ENCODE measurements around the gene OR6B3.

DNA sequence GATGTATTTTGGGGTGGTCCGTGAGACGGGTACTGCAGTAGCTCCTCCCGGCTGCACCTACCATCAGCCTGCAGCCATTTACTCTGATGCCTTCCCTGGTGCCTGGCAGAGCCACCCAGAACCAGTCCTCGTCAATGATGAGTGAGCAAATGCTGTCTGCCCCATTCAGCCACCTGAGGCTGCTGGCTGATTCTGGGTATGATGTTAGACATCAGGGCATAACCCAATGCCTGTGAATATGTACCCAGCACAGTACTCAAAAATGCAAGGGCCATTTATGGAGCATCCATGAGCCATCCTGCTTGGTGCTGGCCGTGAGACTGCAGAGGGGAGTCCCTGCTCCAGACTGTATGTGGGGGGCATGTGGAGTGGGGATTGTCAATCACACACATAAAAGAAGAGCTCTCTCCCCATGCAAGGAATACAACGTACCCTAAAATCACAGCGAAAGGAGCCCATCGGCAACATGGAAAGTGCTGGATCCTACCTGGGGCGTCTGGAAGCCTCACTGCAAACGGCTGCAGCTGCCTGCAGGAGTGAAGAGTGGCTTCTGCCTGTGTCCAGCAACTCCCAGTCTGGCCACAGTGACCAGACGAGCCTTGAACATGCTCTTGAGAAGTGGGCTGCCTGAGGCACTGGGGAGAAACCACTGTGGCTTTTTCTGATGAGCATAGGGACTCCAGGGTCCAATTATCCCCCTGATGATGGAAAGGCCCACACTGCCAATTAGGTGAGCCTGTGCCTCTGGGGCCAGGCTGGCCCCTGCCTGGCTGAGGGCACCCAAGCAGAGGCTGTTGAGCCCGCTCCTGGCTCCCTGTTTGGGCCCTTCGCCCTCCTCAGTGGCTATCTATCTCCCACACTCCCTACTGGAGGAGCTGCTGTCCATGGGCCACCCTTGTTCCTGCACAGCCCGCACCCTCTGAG is 20.7 kb downstream of the OR6B3 start:
- TF ChIP-seq, protein P1, sequence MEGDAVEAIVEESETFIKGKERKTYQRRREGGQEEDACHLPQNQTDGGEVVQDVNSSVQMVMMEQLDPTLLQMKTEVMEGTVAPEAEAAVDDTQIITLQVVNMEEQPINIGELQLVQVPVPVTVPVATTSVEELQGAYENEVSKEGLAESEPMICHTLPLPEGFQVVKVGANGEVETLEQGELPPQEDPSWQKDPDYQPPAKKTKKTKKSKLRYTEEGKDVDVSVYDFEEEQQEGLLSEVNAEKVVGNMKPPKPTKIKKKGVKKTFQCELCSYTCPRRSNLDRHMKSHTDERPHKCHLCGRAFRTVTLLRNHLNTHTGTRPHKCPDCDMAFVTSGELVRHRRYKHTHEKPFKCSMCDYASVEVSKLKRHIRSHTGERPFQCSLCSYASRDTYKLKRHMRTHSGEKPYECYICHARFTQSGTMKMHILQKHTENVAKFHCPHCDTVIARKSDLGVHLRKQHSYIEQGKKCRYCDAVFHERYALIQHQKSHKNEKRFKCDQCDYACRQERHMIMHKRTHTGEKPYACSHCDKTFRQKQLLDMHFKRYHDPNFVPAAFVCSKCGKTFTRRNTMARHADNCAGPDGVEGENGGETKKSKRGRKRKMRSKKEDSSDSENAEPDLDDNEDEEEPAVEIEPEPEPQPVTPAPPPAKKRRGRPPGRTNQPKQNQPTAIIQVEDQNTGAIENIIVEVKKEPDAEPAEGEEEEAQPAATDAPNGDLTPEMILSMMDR (conservative IDR thresholded peaks at IDR 0.05; ENCODE audit: low read depth, low read length) = no peak
- no peak for TF ChIP-seq EZH2 (IDR thresholded peaks at IDR 0.05; ENCODE audit: borderline replicate concordance, low read depth, low read length, poor library complexity, severe bottlenecking)
